ENCODE data around the gene PPP6R2.

The PPP6R2 gene

GRCh38 chr22:50459016-50459415, 115.9 kb downstream of the PPP6R2 start:
- no peak for TF ChIP-seq CTCF (IDR thresholded peaks at IDR 0.05; ENCODE audit: borderline replicate concordance, control extremely low read depth, extremely low read depth, insufficient read depth, missing control alignments)
- no peak for DNase-seq (ENCODE audit: low spot score)
- in situ Hi-C loops (cut with MboI; ENCODE audit: low sequenced_read_pairs, unreplicated experiment), result no loop called here

GRCh38 chr22:50459496-50460140, 116.5 kb downstream of the PPP6R2 start:
- peak; percentile 6 for TF ChIP-seq CTCF (IDR thresholded peaks at IDR 0.05; ENCODE audit: borderline replicate concordance, control extremely low read depth, extremely low read depth, insufficient read depth, missing control alignments)
- DNase-seq (ENCODE audit: low spot score), result no peak
- in situ Hi-C loops (cut with MboI; ENCODE audit: low sequenced_read_pairs, unreplicated experiment), result no loop called here

DNA sequence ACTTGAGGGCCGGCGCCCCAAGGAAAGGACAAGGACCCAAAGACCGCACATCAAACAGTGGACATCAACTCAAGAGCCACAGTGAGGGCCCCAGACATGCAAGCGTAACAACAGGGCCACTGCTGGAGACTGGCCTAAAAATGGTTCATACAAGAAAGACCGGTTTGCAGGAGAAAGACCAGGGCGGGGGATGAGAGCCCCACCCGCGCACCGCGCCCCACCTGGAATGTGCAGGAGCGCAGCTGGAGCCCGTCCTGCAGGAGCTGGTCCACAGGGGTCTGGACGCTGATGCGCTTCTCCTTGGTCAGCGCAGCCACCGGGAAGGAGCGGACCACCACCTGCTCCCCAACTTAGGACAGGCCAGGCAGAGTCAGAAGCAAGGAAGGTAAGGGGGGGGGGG, 117.8 kb downstream of the PPP6R2 start:
- in situ Hi-C loops (cut with MboI; ENCODE audit: low sequenced_read_pairs, unreplicated experiment), result no loop called here
- DNase-seq (ENCODE audit: low spot score), result no peak
- no peak for TF ChIP-seq CTCF (IDR thresholded peaks at IDR 0.05; ENCODE audit: borderline replicate concordance, control extremely low read depth, extremely low read depth, insufficient read depth, missing control alignments)

- no peak for TF ChIP-seq CTCF (IDR thresholded peaks at IDR 0.05; ENCODE audit: borderline replicate concordance, control extremely low read depth, extremely low read depth, insufficient read depth, missing control alignments)
- in situ Hi-C loops (cut with MboI; ENCODE audit: low sequenced_read_pairs, unreplicated experiment), result no loop called here
- no peak for DNase-seq (ENCODE audit: low spot score)
Observed at GRCh38 chr22:50461536-50461935, 118.4 kb downstream of the PPP6R2 start.

- in situ Hi-C loops (cut with MboI; ENCODE audit: low sequenced_read_pairs, unreplicated experiment), result no loop called here
- no peak for TF ChIP-seq CTCF (IDR thresholded peaks at IDR 0.05; ENCODE audit: borderline replicate concordance, control extremely low read depth, extremely low read depth, insufficient read depth, missing control alignments)
- no peak for DNase-seq (ENCODE audit: low spot score)
Observed at GRCh38 chr22:50461979-50462540, 118.9 kb downstream of the PPP6R2 start.

DNA sequence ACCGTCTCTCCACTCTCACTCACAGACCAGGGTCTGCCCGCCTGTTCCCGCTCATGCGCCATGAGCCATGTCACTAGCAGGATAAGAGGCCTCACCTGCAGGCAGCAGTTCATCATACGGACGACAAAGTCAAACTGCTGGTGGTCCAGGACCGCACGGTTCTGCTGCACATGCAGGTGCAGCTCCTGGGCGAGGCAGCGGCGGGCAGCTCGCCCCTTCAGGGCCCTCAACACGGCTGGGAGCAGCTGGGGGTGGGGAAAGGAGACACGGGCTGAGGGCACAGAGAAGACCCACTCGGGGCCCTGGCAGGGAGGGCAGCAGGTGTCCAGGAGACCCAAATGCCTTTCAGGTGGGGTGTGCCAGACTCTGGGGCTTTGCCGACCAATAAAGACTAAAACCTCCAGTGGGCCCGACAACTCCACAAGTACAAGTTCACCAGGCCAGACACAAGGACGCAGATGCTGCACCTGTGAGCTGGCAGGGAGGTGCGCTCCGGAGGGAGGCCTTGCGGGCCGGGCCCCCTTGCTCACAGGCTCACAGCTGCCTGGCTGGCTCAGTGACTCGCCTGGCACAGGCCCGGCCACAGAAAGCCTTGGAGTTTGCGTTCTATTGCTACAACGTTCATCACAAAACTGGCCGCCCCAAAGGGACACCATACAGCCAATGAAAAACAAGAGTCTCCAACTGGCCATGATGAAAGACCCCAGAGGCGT, 120.2 kb downstream of the PPP6R2 start:
- in situ Hi-C loops (cut with MboI; ENCODE audit: low sequenced_read_pairs, unreplicated experiment), result no loop called here
- no peak for DNase-seq (ENCODE audit: low spot score)
- TF ChIP-seq CTCF (IDR thresholded peaks at IDR 0.05; ENCODE audit: borderline replicate concordance, control extremely low read depth, extremely low read depth, insufficient read depth, missing control alignments), result no peak
